Cardiac septum (tissue), 1 donor: ENCODE measurements around the gene INAFM1. TPM values are rescaled to one million over a fixed set of nuclear protein-coding genes. Genes with fewer than 3 reads are reported as not detected.
"Not testable (repeated sequence)": the region's sequence is repeated elsewhere in the genome, so short reads cannot be mapped to it uniquely, and the experiment has no call there.

Experiments used
- DNase-seq: peaks from one replicate; pipeline ENCODE4 v3.0.0-alpha.2; 2020; ENCODE audit warnings: low spot score
- intact Hi-C: fragments of 100-400 bp; cut with DNase I; formaldehyde crosslinking; loops from one replicate; pipeline ENCODE4 v1.14.0; 2022
- total RNA-seq: library from RNA; stranded (reverse); fragmentation: NEBNext Ultra II Directional; extraction: Animal tissue kit (Norgen Biotek cat#: 25700); gene quantifications from one replicate; pipeline ENCODE4 v1.2.1, GENCODE V29; 2021
- donor health status: DM: no; HTN: no; CAD: no.

INAFM1 gene
- total RNA-seq, 1 donor from 2014 or later = 18.0 TPM

DNA sequence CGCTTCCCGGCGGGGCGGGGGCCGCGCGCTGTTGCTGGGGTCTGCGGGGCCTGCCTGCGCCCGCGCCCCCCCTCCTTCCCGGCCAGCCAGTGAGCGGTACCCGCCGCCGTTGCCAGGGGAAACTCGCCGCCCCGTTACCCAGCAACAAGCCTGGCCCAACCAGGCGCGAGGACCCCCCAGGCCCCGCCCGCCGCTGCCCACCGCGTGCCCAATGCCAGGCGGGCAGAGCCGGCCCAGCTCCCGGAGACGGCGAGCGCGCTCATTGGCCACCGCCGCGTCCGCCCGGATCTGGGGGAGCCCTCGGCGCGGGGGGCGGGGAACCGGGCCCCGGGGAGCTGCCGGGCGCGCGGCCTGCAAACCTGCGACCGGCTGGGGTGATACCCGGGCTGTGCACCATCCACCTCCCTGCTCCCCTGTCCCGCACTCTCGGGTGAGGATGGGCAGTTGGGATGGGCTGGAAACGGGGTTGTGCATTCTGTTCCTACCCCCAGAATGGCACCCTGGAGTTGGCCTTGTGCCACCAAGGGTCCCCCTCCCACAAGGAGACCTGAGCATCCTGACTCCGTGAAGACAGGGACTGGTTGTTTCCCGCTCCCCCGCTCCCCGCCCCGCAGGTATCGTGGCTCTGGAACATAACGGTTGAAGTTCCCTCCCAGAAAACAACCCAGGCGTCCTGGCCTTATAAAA is 34.9 kb upstream of the INAFM1 start:
- intact Hi-C loops = no loop called here
- no peak for DNase-seq

- no peak for DNase-seq
- intact Hi-C loops = no loop called here
Measured at GRCh38 chr19:47240556-47240955, 34.1 kb upstream of the INAFM1 start.

DNA sequence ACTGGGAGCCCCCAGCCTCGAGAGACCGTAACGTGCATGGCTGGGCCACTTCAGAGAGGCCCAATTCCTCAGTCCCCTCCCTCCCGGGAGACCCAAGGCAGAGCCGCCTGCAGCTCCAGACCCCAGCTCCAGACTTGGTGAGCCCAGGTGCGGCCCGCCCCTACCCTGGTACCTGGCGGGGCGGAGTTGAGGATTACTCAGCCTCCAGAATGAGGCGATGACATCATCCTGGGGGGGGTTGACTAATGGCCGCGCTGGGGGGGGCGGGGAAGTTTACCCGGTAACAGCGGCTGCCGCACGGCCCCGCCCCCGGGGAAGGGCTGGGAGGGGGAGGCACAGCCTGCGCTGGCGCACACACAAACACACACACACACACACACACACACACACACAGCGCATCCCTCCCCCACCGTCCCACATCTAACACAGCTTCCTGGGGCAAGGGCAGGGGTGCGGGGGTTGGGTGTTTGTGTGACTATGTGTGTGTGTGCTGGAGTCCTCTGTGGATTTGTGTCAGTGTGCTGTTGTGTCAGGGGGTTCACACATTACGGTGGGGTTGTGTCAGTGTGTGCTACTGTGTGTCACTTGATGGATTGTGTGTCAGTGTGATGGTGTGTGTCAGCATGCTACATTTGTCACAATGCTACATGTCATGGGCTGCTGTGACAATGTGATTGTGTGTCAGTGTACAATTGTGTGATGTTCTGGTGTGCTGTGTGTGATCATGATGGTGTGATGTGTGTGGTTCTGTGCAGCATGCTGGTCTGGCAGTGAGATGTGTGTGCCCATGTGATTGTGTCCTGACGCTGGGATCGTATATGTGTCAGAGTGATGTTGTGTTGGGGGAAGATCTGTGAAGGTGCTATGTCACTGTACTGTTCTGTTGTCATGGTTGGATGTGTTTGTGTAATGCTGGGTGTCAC is 33.4 kb upstream of the INAFM1 start:
- intact Hi-C loops = no loop called here
- DNase-seq = peak; percentile 81

- no peak for DNase-seq
Measured at GRCh38 chr19:47241919-47242577, 32.6 kb upstream of the INAFM1 start.

DNA sequence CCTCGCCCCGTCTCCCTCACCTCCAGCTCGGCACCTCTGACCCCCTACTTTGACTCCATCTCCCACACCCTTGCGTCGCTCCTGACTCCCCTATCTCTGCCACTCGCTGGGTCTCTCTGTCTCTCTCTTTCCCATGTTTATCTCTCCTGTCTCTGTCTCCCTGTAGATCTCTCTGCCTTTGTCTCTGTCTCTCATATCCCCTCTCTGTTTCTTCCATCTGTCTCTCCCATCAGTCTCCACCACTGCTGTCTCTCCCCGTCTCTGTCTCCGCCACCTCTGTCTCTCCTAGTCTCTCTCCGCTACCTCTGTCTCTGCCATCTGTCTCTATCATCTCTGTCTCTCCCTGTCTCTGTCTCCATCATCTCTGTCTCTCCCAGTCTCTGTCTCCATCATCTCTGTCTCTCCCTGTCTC is 31.3 kb upstream of the INAFM1 start:
- intact Hi-C loops = no loop called here
- DNase-seq = no peak

More at GRCh38 chr19:47241919-47242577, 32.6 kb upstream of the INAFM1 start:
- intact Hi-C loops = no loop called here

DNA sequence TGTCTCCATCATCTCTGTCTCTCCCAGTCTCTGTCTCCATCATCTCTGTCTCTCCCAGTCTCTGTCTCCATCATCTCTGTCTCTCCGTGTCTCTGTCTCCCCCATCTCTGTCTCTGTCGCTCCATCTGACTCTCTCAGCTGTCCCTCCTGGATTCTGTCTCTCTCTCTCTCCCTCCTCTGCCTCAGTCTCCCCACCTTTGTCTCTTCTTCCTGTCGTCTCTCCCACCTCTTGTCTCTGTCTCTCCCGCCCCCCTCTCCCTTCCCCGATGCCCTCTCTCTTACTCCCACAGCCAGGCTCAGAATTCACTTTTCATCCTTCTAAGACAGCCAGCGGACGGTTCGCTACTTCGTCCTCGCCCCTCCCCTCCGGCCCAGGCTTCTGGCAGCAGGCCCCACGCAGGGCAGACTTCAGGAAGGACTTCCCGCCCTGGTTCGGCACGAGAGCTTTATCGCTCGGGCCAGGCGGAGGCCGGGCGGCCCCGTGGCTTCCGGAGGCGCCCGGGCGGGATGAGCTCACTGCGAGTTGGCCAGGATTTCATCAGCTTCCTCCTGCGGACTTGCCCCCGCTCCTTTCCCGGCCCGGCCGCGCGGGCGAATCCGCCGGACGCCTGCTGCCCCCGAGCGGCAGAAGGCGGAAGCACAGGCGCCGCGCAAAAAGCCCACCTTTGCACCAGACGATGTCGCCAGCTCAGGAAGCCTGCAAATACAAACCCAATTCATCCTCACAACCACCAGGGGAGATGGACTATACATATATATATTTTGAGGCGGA is 30.7 kb upstream of the INAFM1 start:
- DNase-seq = peak; percentile 98
- intact Hi-C loops = loop anchor here (1.0 kb wide), 2 partner anchors 15 to 34 kb away; no protein-coding TSS in a partner anchor

GRCh38 chr19:47247308-47247990 is 27.2 kb upstream of the INAFM1 start:
- intact Hi-C loops = loop anchor here (2.0 kb wide), 1 partner anchor 99 kb away; no protein-coding TSS in a partner anchor

DNA sequence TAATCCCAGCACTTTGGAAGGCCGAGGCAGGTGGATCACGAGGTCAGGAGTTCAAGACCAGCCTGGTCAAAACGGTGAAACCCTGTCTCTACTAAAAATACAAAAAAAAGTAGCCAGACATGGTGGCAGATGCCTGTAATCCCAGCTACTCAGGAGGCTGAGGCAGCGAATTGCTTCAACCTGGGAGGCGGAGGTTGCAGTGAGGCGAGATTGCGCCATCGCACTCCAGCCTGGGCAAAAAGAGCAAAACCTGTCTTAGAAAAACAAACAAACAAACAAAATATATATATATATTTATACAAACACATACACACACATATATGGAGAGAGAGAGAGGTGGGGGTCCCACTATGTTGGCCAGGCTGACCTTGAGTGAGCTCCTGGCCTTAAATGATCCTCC is 21.7 kb upstream of the INAFM1 start:
- DNase-seq, intact Hi-C loops: not testable (repeated sequence)

More at GRCh38 chr19:47247308-47247990, 27.2 kb upstream of the INAFM1 start:
- DNase-seq = peak; percentile 92

GRCh38 chr19:47253467-47253881 is 21.2 kb upstream of the INAFM1 start:
- no peak for DNase-seq
- intact Hi-C loops = no loop called here

DNA sequence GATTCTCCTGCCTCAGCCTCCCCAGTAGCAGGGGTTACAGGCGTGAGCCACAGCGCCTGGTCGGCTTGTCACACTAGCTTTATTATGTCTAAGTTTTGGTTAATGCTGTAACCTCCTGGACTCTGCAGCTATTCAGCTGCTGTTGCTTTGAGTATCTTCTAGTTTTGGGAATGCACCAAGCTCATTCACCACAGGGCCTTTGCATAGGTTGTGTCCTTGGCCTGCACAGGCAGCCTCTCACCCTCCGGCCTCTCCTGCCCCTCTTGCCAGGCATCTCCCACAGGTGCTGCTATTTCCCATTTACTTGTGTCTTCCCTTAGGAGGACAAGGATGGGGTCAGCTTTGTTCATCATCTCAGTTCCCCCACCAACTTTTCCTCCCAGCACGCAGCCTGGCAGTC is 20.7 kb upstream of the INAFM1 start:
- intact Hi-C loops = no loop called here
- no peak for DNase-seq

DNA sequence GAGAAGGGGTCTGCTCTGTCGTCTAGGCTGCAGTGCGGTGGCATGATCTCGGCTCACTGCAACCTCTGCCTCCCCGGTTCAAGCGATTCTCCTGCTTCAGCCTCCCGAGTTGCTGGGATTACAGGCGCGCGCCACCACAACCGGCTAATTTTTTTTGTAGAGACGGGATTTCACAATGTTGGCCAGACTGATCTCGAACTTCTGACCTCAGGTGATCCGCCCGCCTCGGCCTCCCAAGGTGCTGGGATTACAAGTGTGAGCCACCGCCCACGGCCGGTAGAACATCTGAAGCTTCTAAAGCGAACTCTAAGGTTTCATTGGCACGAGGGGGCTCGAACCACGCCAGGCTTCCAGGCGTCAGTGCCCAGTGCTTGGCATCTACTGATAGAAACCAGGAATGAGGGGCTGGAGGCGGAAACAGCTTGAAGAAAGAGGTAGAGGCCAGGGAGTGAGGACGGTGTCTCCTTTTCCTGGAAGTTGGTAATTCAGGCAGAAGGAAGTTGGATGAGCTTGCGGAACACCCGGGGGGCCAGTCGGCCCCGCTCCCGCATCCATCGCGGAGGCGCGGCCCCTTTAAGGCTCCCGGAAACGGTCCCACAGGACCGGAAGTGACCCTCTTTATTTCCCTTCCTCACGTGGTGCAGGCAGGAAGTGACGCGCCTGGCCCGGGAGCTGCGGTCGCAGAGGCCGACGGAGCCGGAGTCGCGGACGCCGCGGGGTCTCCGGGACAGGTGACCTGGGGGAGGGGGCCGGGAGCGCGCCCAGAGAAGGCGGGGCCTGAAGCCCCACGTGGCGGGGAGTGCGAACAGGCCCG is 18.6 kb upstream of the INAFM1 start, which contains the start of gene CCDC9:
Gene CCDC9, plus strand, starts transcription at position 647 of the 814 bp plus-strand sequence. CDS start 1,876 bp downstream, outside the sequence.
- DNase-seq = peak; percentile 98
- intact Hi-C loops = loop anchor here (2.0 kb wide), 1 partner anchor 29 kb away; no protein-coding TSS in a partner anchor

GRCh38 chr19:47256693-47257410 is 17.8 kb upstream of the INAFM1 start:
- DNase-seq = peak; percentile 100
- intact Hi-C loops = loop anchor here (1.0 to 2.0 kb wide), 2 partner anchors 17 to 30 kb away; partner anchors contain the start of gene INAFM1

- no peak for DNase-seq
- intact Hi-C loops = loop anchor here (1.0 to 2.0 kb wide), 2 partner anchors 17 to 31 kb away; partner anchors contain the start of gene INAFM1
Measured at GRCh38 chr19:47257411-47258169, 17.1 kb upstream of the INAFM1 start.

DNA sequence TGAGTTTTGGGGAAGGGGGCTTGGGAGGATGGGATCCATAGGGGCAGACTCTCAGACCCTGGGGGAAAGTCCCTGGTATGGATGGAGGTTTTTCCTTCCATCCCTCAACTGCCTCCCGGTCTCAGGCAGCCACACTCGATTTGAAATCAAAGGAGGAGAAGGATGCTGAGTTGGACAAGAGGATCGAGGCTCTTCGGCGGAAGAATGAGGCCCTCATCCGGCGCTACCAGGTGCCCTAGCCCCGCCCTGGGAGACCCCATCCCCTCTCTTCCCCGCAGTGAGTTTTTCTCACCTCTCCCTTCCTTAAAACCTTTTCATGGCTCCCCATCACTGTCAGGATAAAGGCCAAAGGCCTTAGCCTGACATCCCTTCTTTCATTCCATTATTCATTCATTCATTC is 16.3 kb upstream of the INAFM1 start:
- intact Hi-C loops = no loop called here
- no peak for DNase-seq

DNA sequence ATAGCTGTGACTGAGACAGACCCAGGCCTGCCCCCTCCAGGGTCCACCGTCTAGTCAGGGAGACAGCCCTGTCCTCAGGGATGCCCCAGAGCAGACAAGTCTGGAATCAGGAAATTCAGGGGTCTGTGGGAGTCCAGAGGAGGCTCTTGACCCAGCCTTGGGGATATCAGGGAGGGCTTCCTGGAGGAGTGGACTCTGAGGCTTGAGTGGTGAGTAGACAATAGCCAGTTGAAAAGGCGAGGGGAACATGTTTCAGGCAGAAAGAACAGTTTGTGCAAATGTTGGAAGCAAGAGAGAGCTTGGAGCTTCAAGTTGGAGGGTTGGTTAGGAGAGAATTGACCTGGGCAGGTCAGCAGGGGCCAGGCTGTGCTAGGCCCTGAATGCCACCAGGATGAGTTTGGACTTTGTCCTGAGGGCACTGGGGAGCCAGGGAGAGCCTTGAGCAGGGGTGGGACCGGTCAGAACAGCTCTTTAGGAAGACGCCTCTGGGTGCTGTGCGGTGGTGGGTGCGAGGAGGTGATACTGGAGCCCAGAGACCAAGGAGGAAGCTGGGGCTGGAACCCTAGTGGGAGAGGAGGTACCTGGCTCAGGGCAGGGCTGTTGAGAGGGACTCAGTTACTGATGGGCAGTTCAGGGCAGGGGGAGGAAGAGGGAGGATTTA is 15.7 kb upstream of the INAFM1 start:
- DNase-seq = no peak
- intact Hi-C loops = no loop called here

DNA sequence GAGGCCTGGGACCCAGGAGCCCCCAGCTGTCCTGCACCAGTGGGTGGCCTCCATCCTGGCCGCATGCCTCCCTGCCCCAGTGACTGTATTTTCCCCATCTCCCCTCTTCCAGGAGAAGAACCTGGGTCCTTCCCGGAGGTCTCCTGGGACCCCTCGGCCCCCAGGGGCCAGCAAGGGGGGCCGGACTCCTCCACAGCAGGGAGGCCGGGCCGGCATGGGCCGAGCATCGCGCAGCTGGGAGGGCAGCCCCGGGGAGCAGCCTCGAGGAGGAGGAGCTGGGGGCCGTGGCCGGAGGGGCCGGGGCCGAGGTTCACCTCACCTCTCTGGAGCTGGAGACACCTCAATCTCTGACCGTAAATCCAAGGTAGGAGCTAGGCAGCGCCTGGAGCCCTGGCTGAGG is 14.2 kb upstream of the INAFM1 start:
- no peak for DNase-seq
- intact Hi-C loops = no loop called here
